Endothelial cell of umbilical vein (primary cell): ENCODE measurements around the gene NKAIN4. TPM values are rescaled to one million over a fixed set of nuclear protein-coding genes. Genes with fewer than 3 reads are reported as not detected.

ENCODE experiments used
- BruUV-seq: library from RNA; stranded (reverse); fragments of 400-500 nt; replicated peaks from 2 replicates; lab custom pipeline; 2021; lab: Mats Ljungman, UMichigan
- CTCF ChIA-PET: fragments of 300-600, 350-600 bp; sonication (Branson Sonifier 250); formaldehyde crosslinking; loops from one replicate; lab custom pipeline; 2021; ENCODE audit warnings: antibody characterized with exemption, inconsistent platforms; lab: Charles Lee
- POLR2A ChIA-PET: fragments of 300-600, 350-600 bp; sonication (Branson Sonifier 250); formaldehyde crosslinking; loops from one replicate; lab custom pipeline; 2021; ENCODE audit warnings: antibody characterized with exemption, inconsistent platforms; lab: Charles Lee
- DNase-seq: peaks from one replicate; pipeline ENCODE4 v3.0.0-alpha.2; 2011; ENCODE audit warnings: low read depth, low spot score
- FAIRE-seq: peaks from 2 replicates; lab custom pipeline; 2011; peaks lifted over from hg19 to GRCh38; lab: Jason Lieb, UNC
- H2AFZ ChIP-seq: 2 replicates; pipeline ENCODE4 v1.6.0; 2012; ENCODE audit warnings: low read depth, low read length, control low read depth, inconsistent platforms
- H3K27ac ChIP-seq: 2 replicates; pipeline ENCODE4 v1.5.1; 2011; ENCODE audit warnings: low read depth, mild to moderate bottlenecking, control low read depth, low read length, moderate library complexity; ENCODE audit not compliant: insufficient read depth
- H3K27me3 ChIP-seq, 2 experiments: 2 replicates each; pipeline versions ENCODE4 v1.6.0 to v1.6.1; 2011; ENCODE audit warnings: low read length in 2 of 2, mixed read lengths in 1 of 2; ENCODE audit not compliant: control insufficient read depth in 2 of 2, insufficient read depth in 2 of 2
- H3K36me3 ChIP-seq, 2 experiments: 2 replicates in 1 of 2; 3 replicates in 1 of 2; pipeline ENCODE4 v1.5.1; 2011; ENCODE audit warnings: low read length in 2 of 2, mild to moderate bottlenecking in 1 of 2, moderate library complexity in 1 of 2; ENCODE audit not compliant: control insufficient read depth in 2 of 2, insufficient read depth in 2 of 2; ENCODE audit errors: extremely low read depth in 1 of 2
- H3K4me1 ChIP-seq: 3 replicates; pipeline ENCODE4 v1.5.1; 2011; ENCODE audit warnings: mild to moderate bottlenecking, low read length; ENCODE audit not compliant: control insufficient read depth, insufficient read depth; ENCODE audit errors: extremely low read depth
- H3K4me2 ChIP-seq: 2 replicates; pipeline ENCODE4 v1.6.1; 2011; ENCODE audit warnings: low read length, control low read depth, mixed read lengths; ENCODE audit not compliant: insufficient read depth
- H3K4me3 ChIP-seq, 3 experiments: fragments of 200-600 bp in 1 of 3; sonication (generic), shearing (Covaris generic) in 1 of 3; replicated peaks in 1 of 3; 2 replicates each; pipeline ENCODE4 v1.5.1; 2011 to 2016; ENCODE audit warnings: control low read depth in 3 of 3, low read length in 3 of 3, mild to moderate bottlenecking in 2 of 3, inconsistent platforms in 1 of 3, low read depth in 1 of 3, moderate library complexity in 1 of 3; ENCODE audit not compliant: insufficient read depth in 1 of 3
- H3K79me2 ChIP-seq: 2 replicates; pipeline ENCODE4 v1.6.0; 2012; ENCODE audit warnings: low read length, inconsistent platforms; ENCODE audit not compliant: control insufficient read depth, insufficient read depth
- H3K9ac ChIP-seq: replicated peaks from 2 replicates; pipeline ENCODE3; 2011; ENCODE audit warnings: low read length, control low read depth; ENCODE audit not compliant: insufficient read depth; ENCODE audit errors: extremely low read depth
- H3K9me1 ChIP-seq: replicated peaks from 3 replicates; pipeline ENCODE4 v1.6.0; 2011; ENCODE audit warnings: mild to moderate bottlenecking, low read length; ENCODE audit not compliant: control insufficient read depth, insufficient read depth; ENCODE audit errors: extremely low read depth
- H3K9me3 ChIP-seq: replicated peaks from 2 replicates; pipeline ENCODE4 v1.5.1; 2012; ENCODE audit warnings: low read length, inconsistent platforms; ENCODE audit not compliant: control insufficient read depth, insufficient read depth
- H4K20me1 ChIP-seq: replicated peaks from 2 replicates; pipeline ENCODE3; 2011; ENCODE audit warnings: mild to moderate bottlenecking, low read length; ENCODE audit not compliant: control insufficient read depth, insufficient read depth; ENCODE audit errors: extremely low read depth
- CTCF ChIP-seq, 2 donors: IDR thresholded peaks; 1 replicate in 1 of 2; 2 replicates in 1 of 2; pipeline ENCODE4 v1.5.1; 2011; ENCODE audit warnings: low read length in 2 of 2, mild to moderate bottlenecking in 2 of 2, moderate library complexity in 2 of 2, control low read depth in 1 of 2, inconsistent platforms in 1 of 2, low read depth in 1 of 2; ENCODE audit not compliant: insufficient read depth in 1 of 2; ENCODE audit errors: extremely low read depth in 1 of 2
- EZH2 ChIP-seq: IDR thresholded peaks from 2 replicates; pipeline ENCODE4 v1.6.1; 2012; ENCODE audit warnings: borderline replicate concordance, low read depth, mild to moderate bottlenecking, moderate library complexity, low read length, inconsistent platforms; ENCODE audit not compliant: severe bottlenecking
- FOS ChIP-seq: IDR thresholded peaks from 2 replicates; pipeline ENCODE4 v1.6.1; 2011; ENCODE audit warnings: mild to moderate bottlenecking, low read length, moderate library complexity, borderline replicate concordance; ENCODE audit not compliant: insufficient read depth
- GATA2 ChIP-seq: IDR thresholded peaks from 2 replicates; pipeline ENCODE4 v1.7.0; 2011; ENCODE audit warnings: low read depth, mild to moderate bottlenecking, moderate library complexity, mixed read lengths, low read length; ENCODE audit not compliant: insufficient read length, insufficient read depth
- JUN ChIP-seq: IDR thresholded peaks from 2 replicates; pipeline ENCODE4 v1.6.1; 2011; ENCODE audit warnings: borderline replicate concordance, low read depth; ENCODE audit not compliant: insufficient read length, insufficient read depth
- MAX ChIP-seq: IDR thresholded peaks from 2 replicates; pipeline ENCODE4 v1.6.1; 2011; ENCODE audit not compliant: insufficient read depth, insufficient read length
- MYC ChIP-seq: IDR thresholded peaks from one replicate; pipeline ENCODE4 v1.6.1; 2011; ENCODE audit warnings: mild to moderate bottlenecking, low read depth, low read length
- POLR2A ChIP-seq: IDR thresholded peaks from 2 replicates; pipeline ENCODE4 v1.6.1; 2012; ENCODE audit warnings: low read depth, mild to moderate bottlenecking, control low read depth, low read length
- POLR2AphosphoS5 ChIP-seq: IDR thresholded peaks from 2 replicates; pipeline ENCODE4 v1.6.1; 2012; ENCODE audit warnings: low read depth, mild to moderate bottlenecking, control low read depth, low read length, moderate library complexity; ENCODE audit not compliant: insufficient read depth
- dilution Hi-C: fragments of 300-500 bp; cut with MboI; formaldehyde crosslinking; loops from one replicate; pipeline ENCODE4 v1.15.0; 2019; ENCODE audit warnings: low sequenced_read_pairs; ENCODE audit not compliant: extremely low pct_ligation_motif_present
- intact Hi-C: fragments of 100-400 bp; cut with micrococcal nuclease; formaldehyde crosslinking; loops from one replicate; pipeline ENCODE4 v1.10.0; 2022
- polyA plus RNA-seq, 4 experiments: library from polyadenylated mRNA; depleted of rRNA in 3 of 4; stranded (reverse) in 3 of 4; unstranded in 1 of 4; fragments of >200 nt; gene quantifications; 2 replicates each; pipeline versions ENCODE4 v1.2.1 to v1.2.3, GENCODE V29; 2011 to 2012; ENCODE audit warnings: missing spikeins in 1 of 4
- total RNA-seq: library from RNA; stranded (reverse); gene quantifications from 2 replicates; pipeline ENCODE4 v1.2.3, GENCODE V29; 2021

NKAIN4 gene
- total and polyA plus RNA-seq, 2 donors (not counting 3 experiments of a cell fraction or from before 2014, with no cell fraction given): 0.04 TPM; not detected in 1

GRCh38 chr20:63265891-63266515 is 11.7 kb upstream of the NKAIN4 start:
- Histone ChIP-seq H3K9me3 (no peaks in the 10 kb centered on the region), H4K20me1 (no peaks in the 10 kb centered on the region), H3K4me3 (no peak overlapping the region), H3K27ac (no peak overlapping the region), H3K27me3 (peaks cover 7 to 9% of the 10 kb centered on the region in 2 experiments), H3K4me2 (no peak overlapping the region), H2AFZ (no peak overlapping the region), H3K4me1 (no peaks in the 10 kb centered on the region), H3K36me3 (no peaks in the 10 kb centered on the region), H3K9me1 (no peaks in the 10 kb centered on the region), H3K79me2 (no peaks in the 10 kb centered on the region), H3K9ac (no peak overlapping the region)
- CTCF ChIA-PET: interaction anchor here (1.4 to 1.6 kb wide), 2 partner anchors 11 to 43 kb away, joined by 5 to 9 read pairs; no protein-coding TSS in a partner anchor
- no peak for TF ChIP-seq POLR2A
- no peak for TF ChIP-seq CTCF (IDR thresholded peaks at IDR 0.05; ENCODE audit: extremely low read depth in 1 of 2, insufficient read depth in 1 of 2, low read depth in 1 of 2, low read length in 2 of 2)
- no peak for TF ChIP-seq MAX
- no peak for TF ChIP-seq FOS
- no peak for TF ChIP-seq GATA2
- no peak for TF ChIP-seq MYC
- no peak for TF ChIP-seq JUN
- no peak for TF ChIP-seq POLR2AphosphoS5
- TF ChIP-seq EZH2: no peak
- POLR2A ChIA-PET: no interaction called here
- BruUV-seq: no TSS peak
- dilution Hi-C loops (no loop called here), intact Hi-C loops (no loop called here)
- FAIRE-seq (no peak), DNase-seq (no peak)
